ENCODE measurements around the gene GJC2.
"Not testable (repeated sequence)": the region's sequence is repeated elsewhere in the genome, so short reads cannot be mapped to it uniquely, and the experiment has no call there.

Gene GJC2

DNA sequence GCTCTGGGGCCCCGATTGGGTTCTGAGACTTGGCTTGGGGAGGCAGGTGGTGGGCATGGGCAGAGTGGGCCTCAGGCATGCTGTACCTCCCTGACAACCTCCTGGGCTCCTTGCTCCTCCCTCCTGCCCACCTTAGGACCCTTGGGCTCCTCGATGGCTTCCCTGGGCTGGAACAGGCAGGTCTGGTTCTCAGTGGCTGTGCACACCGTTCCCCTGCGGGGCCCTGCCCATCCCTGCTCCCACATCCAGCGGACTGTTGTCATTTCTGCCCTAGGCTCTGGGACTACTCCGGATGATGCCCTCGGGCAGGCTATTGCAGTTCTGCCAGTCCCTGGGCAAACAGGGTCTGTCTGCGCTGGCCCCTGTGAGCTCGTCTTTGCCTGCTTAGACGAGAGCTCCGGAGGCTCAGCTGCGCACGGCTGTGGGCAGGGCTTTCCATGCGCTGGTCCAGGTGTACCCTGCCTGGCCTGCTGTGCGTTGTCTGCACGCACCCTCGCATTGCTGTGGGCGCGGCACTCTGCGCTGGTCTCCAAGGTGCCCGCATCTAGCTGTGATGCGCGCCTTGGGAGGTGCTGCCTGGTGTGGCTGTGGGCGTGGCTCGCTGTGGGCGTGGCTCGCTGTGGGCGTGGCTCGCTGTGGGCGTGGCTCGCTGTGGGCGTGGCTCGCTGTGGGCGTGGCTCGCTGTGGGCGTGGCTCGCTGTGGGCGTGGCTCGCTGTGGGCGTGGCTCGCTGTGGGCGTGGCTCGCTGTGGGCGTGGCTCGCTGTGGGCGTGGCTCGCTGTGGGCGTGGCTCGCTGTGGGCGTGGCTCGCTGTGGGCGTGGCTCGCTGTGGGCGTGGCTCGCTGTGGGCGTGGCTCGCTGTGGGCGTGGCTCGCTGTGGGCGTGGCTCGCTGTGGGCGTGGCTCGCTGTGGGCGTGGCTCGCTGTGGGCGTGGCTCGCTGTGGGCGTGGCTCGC, 24.1 kb downstream of the GJC2 start:
- not testable (repeated sequence) for DNase-seq

DNA sequence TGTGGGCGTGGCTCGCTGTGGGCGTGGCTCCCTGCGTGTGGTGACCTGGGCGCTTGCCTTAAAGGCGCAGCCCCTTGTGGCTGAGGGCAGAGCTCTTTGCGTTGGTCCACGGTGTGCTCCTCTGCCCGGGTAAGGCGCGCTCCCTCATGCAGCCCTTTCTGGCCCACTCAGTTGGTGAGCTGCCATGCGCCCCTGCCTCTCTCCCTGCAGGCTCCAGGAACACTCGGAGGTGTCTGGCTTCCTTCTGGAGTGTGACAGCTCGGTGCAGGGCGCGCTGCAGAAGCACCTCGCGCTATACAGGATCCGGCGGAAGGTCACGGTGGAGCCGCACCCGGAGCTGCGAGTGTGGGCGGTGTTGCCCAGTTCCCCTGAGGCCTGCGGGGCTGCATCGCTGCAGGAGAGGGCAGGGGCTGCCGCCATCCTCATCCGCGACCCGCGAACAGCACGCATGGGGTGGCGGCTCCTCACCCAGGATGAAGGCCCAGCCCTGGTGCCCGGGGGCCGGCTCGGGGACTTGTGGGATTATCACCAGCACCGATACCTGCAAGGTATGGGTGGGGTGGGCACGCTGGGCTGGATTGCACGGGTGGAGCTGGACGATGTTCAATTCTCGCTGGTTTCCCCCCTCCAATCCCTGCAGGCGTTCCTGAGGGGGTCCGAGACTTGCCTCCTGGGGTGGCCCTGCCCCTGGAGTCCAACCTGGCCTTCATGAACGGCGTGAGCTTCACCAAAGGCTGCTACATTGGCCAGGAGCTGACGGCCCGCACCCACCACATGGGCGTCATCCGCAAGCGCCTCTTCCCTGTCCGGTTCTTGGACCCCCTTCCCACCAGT, 25.0 kb downstream of the GJC2 start:
- no peak for DNase-seq

DNA sequence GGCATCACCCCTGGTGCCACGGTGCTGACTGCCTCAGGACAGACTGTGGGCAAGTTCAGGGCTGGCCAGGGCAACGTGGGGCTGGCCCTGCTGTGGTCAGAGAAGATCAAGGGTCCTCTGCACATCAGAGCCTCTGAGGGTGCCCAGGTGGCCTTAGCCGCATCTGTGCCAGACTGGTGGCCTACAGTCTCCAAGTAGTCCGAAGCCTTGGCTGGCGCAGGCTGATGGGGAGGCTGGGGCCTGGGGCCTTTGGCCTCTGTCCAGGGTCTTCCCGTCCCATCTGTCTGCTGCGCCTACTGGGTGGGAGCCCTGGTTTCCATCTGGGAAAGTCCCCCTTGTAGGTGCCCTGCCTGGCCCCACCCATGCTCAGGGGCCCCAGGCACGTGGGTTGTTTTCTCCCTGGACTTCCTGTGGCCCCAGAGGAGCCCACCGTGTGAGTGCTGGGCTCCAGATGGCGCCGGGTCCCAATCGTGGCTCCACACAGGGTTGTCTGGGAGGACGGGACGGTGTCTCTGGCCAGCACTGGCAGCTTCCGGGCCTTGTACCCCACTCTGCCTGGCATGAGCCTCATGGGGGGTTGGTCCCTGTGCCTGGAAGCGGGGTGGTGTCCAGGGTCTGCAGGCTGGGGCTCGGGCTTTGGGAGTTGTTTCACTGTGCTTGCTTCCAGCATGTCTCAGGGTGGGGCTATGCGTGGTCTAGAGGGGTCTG, 25.7 kb downstream of the GJC2 start:
- no peak for DNase-seq

DNA sequence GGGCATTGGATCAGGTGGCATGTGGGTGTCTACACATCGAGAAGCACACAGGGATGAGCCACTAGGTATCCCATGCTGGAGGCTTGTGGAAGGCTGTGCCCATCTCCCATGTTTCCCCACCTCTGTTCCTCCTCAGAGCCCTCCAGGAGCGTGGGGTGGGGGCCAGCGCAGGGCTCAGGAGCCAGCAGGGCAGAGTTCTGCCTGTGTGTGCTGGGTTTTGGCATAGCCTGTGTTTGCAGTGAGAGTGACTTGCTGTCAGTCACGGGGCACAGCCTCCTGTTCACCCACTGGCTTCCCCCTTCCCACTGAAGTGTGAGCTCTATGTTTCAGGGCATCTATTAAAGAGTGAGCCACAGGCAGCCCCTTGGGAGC, 26.3 kb downstream of the GJC2 start:
- DNase-seq: no peak

DNA sequence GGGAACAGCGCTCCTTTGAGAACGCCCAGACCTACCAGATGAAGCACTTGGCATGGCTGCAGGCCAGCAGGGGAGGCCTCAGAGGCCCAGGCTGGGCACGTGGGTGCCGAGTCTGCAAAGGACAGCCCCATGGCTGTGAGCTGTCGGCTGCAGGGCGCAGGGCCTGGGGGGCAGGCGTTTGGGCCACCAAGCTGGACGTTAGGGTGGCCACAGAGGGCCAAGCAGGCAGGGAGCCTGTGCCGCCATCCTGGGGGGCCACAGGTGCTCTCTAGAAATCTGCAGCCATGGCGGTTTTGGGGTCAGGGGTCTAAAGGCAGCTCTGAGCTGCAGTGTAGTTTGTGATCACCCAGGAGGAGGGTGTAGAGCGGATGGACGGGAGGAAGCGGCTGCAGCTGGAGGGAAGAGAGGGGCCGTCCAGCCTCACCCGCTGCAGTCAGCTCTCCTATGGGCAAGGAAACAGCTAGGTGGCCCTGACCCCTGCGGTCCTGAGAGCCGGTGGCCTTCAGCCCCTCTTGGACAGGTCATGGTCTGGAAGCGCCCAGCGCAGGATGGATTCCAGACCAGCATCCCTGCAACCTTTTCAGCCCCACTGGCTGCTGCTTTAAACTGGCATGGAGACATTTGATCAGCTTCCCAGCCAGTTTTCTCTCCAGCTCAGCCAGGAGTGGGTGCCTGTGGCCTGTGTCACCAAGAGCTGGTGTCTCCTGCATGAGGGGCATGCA, 26.9 kb downstream of the GJC2 start:
- DNase-seq: no peak

DNA sequence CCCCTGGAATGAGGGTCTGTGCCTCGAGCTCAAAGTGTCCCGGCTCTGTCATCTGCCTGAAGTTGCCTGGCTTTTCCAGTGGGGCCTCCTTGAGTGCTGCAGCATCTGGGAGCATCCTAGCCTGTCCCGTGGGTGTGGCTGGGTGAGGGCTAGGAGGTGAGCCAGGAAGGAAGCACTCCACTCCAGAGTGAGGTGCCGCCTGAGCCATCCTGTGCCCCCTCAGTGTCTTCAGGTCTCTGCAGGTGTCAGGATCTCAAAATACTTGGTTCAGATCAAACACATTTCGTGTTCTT, 27.4 kb downstream of the GJC2 start:
- DNase-seq: no peak

DNA sequence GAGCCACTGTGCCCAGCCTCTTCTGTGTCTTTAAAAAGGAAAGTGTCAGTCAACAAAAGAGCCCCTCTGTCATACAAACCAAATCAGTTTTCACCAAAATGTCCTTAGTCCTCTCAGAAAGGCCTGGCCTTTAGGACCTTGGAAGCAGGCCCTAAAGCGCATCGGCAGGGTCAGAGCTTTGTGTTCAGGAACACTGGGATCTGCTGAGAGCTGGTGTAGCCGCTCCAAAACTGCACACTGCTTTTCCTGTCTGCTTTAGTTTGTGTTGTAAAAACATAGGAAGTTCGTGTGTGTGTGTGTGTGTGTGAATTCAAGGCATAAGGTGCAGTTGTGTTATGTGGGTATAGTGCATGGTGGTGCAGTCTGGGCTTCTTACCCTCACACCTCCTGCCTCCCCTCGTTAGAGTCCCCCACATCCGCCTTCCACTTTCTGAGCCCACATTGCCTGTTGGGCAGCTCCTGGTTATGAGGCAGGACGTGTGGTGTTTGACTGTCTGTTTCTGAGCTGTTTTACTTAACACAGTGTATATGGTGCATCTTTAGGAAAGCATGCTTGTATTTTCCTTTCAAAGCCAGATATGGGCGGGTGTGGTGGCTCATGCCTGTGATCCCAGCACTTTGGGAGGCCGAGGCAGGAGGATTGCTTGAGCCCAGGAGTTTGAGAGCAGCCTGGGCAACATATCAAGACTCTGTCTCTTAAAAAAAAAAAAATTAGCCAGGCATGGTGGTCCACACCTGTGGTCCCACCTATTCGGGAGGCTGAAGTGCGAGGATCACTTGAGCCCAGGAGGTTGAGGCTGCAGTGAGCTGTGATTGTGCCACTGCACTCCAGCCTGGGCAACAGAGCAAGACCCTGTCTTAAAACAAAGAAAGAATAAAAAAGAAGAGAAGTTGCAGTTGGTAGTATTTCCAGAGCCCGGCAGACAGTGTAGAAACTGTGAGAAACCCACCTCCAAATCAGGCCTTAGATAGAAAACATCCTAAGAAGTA, 28.3 kb downstream of the GJC2 start:
- no peak for DNase-seq

DNA sequence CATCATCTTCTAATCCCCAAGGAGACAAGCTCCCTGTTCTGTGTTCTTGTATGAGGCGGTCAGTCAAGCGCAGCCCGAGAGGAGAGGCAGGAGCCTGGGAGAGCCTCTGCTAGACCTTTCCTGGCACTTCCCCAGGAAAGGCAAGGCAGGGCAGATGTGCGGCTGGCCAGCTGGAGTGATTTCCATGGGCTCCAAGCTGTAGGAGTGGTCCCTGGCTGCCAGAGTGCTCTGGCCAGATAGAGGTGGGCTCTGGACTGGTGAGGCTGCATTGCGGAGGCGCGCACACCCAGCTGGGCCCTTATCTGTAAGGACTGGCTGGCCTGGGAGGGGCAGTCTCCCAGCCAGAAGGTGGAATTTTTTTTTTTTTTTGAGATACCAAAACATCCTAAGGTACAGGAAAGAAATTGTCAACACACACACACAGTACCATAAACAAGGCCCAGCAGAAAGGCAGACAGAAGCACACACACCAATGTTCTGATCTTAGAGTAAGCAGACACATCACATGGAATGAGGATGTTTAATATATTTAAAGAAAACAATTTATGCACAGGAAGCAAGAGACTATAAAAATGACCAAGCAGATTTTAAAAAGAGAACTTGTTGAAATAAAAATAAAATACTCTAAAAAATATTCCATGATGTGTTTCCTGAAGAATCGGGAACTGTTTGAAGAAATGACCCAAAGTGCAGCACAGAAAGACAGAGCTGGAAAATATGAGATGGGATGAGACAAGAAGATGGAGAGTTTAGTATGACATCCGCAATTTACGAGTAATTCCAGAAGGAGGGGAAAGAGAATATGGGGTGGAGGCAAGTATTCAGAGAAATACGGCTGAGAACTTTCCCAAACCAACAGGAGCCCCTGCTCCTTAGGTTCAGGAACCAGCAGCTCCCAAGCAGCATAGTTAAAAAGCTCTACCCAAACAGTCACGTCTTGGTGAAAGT, 29.3 kb downstream of the GJC2 start:
- DNase-seq: no peak

DNA sequence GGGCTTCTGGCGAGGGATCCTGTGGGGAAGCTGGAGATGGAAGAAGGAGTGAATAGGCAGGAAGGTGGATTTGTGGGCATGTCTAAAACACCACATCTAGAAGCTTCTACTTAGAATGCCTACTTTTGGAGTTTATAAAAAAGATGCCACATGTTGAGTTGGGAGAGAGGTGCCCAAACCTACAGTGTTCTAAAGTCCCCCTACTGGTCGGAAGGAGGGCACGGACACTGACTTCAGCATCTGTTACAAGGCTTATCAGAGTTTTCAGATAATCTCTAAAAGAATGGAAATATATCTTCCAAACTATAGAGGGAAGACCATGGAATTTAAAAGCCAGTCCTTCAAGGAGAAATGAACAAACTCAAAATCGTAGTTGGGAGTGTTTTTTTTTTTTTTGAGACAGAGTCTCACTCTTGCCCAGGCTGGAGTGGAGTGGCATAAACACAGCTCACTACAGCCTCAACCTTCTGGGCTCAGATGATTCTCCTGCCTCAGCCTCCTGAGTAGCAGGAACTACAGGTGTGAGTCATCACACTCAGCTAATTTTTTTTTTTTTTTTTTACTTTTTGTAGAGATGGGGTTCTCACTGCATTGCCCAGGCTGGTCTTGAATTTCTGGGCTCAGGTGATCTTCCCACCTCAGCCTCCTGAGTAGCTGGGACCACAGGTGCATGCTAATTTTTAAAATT, 30.7 kb downstream of the GJC2 start:
- DNase-seq: no peak

DNA sequence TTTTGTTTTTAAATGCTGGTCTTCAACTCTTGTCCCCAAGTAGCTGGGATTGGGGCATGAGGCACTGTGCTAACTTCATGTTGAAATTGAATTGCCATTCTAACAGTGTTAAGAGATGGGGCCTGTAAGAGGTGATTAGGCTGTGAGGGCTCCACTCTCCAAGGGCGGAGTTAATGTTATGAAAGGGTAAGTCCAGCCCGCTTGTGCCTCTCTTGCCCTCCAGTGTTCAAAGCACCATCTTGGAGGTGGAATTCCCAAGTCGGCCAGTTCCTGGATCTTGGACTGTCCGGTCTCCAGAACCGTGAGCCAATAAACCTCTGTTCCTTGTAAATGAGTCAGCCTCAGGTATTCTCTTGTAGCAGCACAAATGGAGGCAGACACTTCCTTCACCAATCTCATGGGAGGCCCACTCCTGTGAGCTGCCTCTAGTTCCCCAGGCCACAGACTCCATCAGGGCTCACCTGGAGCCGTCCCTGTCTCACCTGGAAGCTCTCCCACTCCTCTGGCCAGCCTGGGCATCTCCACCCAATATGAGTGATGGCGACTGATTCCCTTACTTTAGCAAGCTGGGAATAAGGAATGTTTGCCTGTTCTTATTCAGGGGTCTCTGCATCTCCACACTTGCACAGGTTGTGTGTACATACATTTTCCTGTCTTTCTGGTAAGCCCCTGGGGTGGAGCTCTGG, 31.4 kb downstream of the GJC2 start:
- DNase-seq: no peak

DNA sequence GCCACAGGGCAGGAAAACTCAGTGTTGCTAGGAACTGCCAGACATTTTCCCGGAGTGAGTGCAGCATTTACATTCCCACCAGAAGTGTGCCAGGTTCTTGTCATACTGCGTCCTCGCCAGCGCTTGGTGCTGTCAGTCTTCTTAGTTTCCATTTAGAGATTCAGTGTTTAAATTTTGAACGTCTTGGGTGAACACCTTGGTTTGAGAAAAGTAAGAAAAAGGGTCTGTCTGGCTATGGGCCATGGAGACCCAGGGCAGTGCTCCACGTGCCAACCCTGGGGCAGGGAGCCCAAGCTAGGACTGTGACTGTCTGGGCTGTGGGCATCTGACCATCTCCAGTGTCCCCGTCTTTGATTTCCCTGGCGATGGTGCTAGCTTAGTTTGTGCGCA, 31.9 kb downstream of the GJC2 start:
- DNase-seq: no peak

DNA sequence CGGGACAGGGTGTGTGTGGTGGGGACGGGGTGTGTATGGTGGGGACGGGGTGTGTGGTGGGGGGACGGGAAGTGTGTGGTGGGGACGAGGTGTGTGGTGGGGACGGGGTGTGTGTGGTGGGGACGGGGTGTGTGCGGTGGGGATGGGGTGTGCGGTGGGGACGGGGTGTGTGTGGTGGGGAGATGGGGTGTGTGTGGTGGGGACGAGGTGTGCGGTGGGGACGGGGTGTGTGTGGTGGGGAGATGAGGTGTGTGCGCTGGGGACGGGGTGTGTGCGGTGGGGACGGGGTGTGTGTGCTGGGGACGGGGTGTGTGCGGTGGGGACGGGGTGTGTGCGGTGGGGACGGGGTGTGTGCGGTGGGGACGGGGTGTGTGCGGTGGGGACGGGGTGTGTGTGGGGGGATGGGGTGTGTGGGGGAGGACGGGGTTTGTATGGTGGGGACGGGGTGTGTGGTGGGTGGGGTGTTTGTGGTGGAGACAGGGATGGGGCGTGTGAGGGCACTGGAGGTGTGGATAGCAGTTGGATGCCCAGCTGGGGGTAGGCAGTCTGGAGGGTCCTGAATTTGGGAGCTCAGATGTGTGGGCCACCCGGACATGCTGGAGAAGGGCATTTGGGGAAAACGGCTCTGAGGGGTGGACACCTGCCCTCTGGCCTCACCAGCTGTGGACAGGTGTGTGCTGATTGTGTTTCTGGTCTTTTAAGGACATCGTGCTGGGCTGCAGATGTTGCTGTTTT, 32.7 kb downstream of the GJC2 start:
- no peak for DNase-seq

DNA sequence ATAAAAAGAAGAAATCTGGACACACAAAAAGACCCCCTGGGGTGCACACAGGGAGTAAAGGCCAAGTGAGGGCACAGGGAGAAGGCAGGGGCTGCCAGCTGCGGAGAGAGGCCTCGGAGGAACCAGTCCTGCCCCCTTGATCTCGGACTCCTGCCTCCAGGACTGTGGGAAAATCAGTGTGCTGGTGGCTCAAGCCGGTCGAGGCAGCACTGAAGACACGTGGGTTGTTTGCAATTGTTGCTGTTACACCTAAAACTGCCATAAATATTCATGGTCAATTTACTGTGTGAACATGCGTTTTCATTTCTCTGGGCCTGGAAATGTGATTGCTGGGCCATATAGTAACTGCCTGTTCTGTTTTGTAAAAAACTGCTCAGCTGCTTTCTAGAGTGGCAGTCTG, 34.4 kb downstream of the GJC2 start:
- DNase-seq: no peak

DNA sequence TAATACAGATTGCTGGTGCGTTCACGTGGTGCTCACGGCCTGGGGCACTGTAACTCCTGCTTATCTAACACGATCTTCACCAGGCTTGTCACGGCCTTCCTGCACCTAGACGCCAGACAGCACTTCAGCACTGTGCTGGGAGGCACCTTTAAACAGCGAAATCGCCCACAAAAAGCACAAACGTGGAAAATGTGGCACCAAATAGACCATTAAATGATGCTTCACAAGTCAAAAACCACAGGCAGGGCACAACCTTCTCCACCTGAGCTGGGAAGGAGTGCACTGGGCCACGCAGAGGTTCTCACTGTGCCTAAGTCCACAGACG, 35.9 kb downstream of the GJC2 start:
- no peak for DNase-seq

DNA sequence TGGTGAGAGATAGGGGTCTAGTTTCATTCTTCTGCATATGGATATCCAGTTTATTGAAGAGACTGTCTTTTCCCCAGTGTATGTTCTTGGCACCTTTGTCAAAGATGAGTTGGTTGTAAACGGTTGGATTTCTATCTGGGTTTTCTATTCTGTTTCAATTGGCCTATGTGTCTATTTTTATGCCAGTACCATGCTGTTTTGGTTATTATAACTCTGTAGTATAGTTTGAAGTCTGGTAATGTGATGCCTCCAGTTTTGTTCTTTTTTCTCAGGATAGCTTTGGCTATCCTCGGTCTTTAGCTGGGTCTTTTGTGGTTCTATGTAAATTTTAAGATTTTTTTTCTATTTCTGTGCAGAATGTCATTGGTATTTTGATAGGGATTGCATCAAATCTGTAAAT, 38.5 kb downstream of the GJC2 start:
- not testable (repeated sequence) for DNase-seq

DNA sequence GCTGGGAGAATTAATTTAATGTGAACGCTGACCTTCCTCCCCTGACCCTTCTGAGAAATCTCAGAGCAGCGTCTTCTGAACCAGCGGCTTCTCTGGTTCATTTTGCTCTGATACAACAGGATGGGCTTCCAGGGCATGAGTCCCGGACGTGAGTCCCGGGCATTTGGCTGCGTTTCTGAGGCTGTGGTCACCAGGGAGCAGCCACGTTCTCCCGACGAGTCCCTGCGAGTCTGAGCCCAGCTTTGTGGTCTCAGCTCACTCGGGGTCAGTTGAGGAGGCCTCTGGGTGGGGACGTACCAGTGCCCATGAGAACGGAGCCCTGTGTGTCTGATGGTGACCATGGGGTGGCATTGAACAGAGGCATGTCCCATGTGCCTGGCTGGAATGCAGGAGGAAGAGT, 40.5 kb downstream of the GJC2 start:
- DNase-seq: no peak

DNA sequence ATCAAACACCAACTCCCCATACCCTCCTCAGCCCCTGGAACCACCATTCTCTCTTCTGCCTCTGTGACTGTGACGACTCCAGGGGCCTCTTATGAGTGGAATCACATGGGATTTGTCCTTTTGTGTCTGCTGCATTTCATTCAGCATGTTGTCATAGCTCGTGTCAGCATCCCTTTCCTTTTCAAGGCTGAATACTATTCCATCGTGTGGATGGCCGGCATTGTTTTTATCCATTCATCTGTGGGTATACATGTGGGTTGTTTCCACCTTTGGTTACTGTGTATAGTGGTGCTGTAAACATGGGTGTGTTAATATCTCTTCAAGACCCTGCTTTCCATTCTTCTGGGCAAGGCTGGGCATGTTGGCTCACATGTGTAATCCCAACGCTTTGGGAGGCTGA, 41.0 kb downstream of the GJC2 start:
- no peak for DNase-seq

DNA sequence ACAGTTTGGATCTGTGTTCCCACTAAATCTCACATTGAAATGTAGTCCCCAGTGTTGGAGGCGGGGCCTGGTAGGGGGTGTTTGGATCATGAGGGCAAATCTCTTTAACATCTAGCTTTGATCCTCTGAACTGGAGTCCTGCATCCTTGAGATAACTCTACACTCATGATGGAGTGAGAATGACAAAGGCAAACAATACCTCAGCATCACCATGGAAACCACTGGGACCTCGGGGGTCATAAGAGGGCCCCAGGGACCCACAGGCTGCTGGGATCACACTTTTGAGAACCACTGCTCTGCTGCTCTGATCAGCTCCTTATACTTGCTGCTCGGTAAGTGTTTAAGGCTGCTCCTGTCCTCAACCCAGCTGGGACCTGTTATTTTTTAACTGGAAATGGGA, 44.7 kb downstream of the GJC2 start:
- no peak for DNase-seq
